Neural cell (in vitro differentiated cells): Measurements from ENCODE around the gene MGAT5B.

Source experiments
- EP300 ChIP-seq: fragments of 450-650 bp; conservative IDR thresholded peaks from 2 replicates; pipeline ENCODE4 v1.6.1; 2014; ENCODE audit warnings: antibody characterized with exemption, mild to moderate bottlenecking, moderate library complexity; ENCODE audit not compliant: poor library complexity, severe bottlenecking
- EZH2 ChIP-seq: fragments of 200-600, 300-800 bp; shearing (Covaris generic), sonication (generic); IDR thresholded peaks from 2 replicates; pipeline ENCODE4 v1.6.1; 2014; ENCODE audit warnings: antibody characterized with exemption, low read length, borderline replicate concordance, mild to moderate bottlenecking; ENCODE audit not compliant: insufficient read depth, poor library complexity, severe bottlenecking
- MXI1 ChIP-seq: fragments of 450-650 bp; conservative IDR thresholded peaks from 2 replicates; pipeline ENCODE4 v1.6.1; 2014; ENCODE audit warnings: antibody characterized with exemption, mild to moderate bottlenecking; ENCODE audit not compliant: poor library complexity, severe bottlenecking
- POLR2AphosphoS5 ChIP-seq: IDR thresholded peaks from 2 replicates; pipeline ENCODE4 v1.6.1; 2012
- SMC3 ChIP-seq: fragments of 450-650 bp; conservative IDR thresholded peaks from 2 replicates; pipeline ENCODE4 v1.6.1; 2014; ENCODE audit warnings: antibody characterized with exemption, mild to moderate bottlenecking, moderate library complexity; ENCODE audit not compliant: poor library complexity
- TF ChIP-seq, protein P1 (sequence below): fragments of 450-650 bp; IDR thresholded peaks from 2 replicates; pipeline ENCODE4 v1.5.1; 2014; ENCODE audit warnings: antibody characterized with exemption, mild to moderate bottlenecking, moderate library complexity; ENCODE audit not compliant: poor library complexity, severe bottlenecking

DNA sequence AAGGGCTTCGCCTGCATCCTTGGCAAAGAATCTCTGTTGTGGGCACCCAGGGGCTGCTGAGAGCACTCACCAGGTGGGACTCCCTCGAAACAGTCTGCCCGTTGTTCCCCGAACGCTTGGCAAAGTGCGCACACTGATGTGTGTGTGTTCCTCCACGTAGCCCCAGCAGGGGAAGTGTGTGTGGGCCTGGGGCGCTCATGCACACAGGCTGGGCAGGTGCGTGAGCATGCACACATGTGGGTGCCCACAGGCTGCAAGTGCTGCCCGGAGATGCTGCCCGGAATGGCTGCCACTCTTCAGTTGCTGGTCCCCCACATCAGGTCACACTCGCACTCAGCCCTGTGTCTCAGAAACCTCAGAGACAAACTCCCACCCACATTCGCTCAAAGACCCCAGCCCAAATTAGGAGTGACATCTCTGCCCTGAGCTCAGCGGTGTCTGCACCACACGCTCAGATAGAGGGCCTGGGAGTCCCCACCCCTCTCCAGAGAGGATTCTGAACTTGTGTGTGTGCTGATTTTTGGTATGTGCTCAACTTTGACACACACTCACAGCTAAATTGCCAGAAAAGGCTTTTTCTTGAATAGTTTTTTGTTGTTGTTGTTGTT is 119.4 kb downstream of the MGAT5B start:
- TF ChIP-seq SMC3 (no peak), EP300 (no peak), MXI1 (no peak), EZH2 (no peak), POLR2AphosphoS5 (no peak)
- TF ChIP-seq, protein P1, sequence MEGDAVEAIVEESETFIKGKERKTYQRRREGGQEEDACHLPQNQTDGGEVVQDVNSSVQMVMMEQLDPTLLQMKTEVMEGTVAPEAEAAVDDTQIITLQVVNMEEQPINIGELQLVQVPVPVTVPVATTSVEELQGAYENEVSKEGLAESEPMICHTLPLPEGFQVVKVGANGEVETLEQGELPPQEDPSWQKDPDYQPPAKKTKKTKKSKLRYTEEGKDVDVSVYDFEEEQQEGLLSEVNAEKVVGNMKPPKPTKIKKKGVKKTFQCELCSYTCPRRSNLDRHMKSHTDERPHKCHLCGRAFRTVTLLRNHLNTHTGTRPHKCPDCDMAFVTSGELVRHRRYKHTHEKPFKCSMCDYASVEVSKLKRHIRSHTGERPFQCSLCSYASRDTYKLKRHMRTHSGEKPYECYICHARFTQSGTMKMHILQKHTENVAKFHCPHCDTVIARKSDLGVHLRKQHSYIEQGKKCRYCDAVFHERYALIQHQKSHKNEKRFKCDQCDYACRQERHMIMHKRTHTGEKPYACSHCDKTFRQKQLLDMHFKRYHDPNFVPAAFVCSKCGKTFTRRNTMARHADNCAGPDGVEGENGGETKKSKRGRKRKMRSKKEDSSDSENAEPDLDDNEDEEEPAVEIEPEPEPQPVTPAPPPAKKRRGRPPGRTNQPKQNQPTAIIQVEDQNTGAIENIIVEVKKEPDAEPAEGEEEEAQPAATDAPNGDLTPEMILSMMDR: no peak
